PC-9 (cell line): Measurements from ENCODE around the gene METTL27.

Experiments
- CTCF ChIP-seq: fragments of 200-600 bp; sonication (generic); conservative IDR thresholded peaks from 2 replicates; pipeline ENCODE4 v1.6.1; 2017; ENCODE audit warnings: mixed run types, antibody characterized with exemption, mild to moderate bottlenecking, moderate library complexity
- EZH2 ChIP-seq: fragments of 200-600 bp; sonication (generic); IDR thresholded peaks from 2 replicates; pipeline ENCODE4 v1.8.0; 2017; ENCODE audit warnings: antibody characterized with exemption, low read depth

- TF ChIP-seq CTCF (0 out of 2 replicates have a peak, but pooled peaks have one; percentile 13), EZH2 (no peak)
Observed at GRCh38 chr7:73829921-73830680, 12.2 kb downstream of the METTL27 start.
